Caco-2 (cell line): ENCODE data around the gene ANKLE1. TPM values are rescaled to one million over a fixed set of nuclear protein-coding genes. Genes with fewer than 3 reads are reported as not detected.

Experiments used
- BruUV-seq: library from RNA; stranded (reverse); fragments of 400-500 nt; replicated peaks from 2 replicates; lab custom pipeline; 2021; lab: Mats Ljungman, UMichigan
- CTCF ChIA-PET: fragments of 300-600 bp; sonication (Branson Sonifier 250); formaldehyde crosslinking; loops from one replicate; lab custom pipeline; 2022; ENCODE audit warnings: antibody characterized with exemption; lab: Charles Lee
- POLR2A ChIA-PET: fragments of 300-600 bp; sonication (Branson Sonifier 250); formaldehyde crosslinking; loops from one replicate; lab custom pipeline; 2022; ENCODE audit warnings: antibody characterized with exemption; lab: Charles Lee
- DNase-seq, 2 experiments: peaks; one replicate each; pipeline versions ENCODE4 v3.0.0 to v3.0.0-alpha.2; 2020 to 2022
- H3K27me3 ChIP-seq: replicated peaks from 2 replicates; pipeline ENCODE4 v1.6.0; 2011; ENCODE audit warnings: low read length; ENCODE audit not compliant: control insufficient read depth, insufficient read depth
- H3K36me3 ChIP-seq: 2 replicates; pipeline ENCODE4 v1.5.1; 2011; ENCODE audit warnings: low read length; ENCODE audit not compliant: control insufficient read depth, insufficient read depth
- H3K4me1 ChIP-seq: fragments of 250-450 bp; sonication (Bioruptor Pico); 2 replicates; pipeline ENCODE4 v1.5.1; 2020; ENCODE audit warnings: mild to moderate bottlenecking
- H3K4me3 ChIP-seq: 2 replicates; pipeline ENCODE4 v1.5.1; 2011; ENCODE audit warnings: low read depth, mild to moderate bottlenecking, control low read depth, low read length
- H3K9me3 ChIP-seq: fragments of 250-450 bp; sonication (Bioruptor Pico); 2 replicates; pipeline ENCODE4 v1.5.1; 2020; ENCODE audit warnings: mild to moderate bottlenecking, moderate library complexity
- H3K27ac Mint-ChIP-seq: one replicate; pipeline ENCODE4 v1.8.0; 2022; ENCODE audit warnings: mixed read lengths; ENCODE audit not compliant: unreplicated experiment
- H3K27me3 Mint-ChIP-seq: one replicate; pipeline ENCODE4 v1.8.0; 2022; ENCODE audit warnings: mixed read lengths; ENCODE audit not compliant: insufficient read depth, unreplicated experiment
- H3K36me3 Mint-ChIP-seq: one replicate; pipeline ENCODE4 v1.8.0; 2022; ENCODE audit warnings: mild to moderate bottlenecking, mixed read lengths; ENCODE audit not compliant: insufficient read depth, unreplicated experiment
- H3K4me1 Mint-ChIP-seq: one replicate; pipeline ENCODE4 v1.8.0; 2022; ENCODE audit warnings: low read depth, mixed read lengths; ENCODE audit not compliant: unreplicated experiment
- H3K4me3 Mint-ChIP-seq: one replicate; pipeline ENCODE4 v1.8.0; 2022; ENCODE audit warnings: mild to moderate bottlenecking, moderate library complexity, mixed read lengths; ENCODE audit not compliant: unreplicated experiment
- H3K9me3 Mint-ChIP-seq: one replicate; pipeline ENCODE4 v1.8.0; 2022; ENCODE audit warnings: mixed read lengths; ENCODE audit not compliant: unreplicated experiment
- intact Hi-C: fragments of 100-400 bp; cut with micrococcal nuclease; formaldehyde crosslinking; loops from one replicate; pipeline ENCODE4 v1.10.0; 2022; ENCODE audit not compliant: unreplicated experiment
- total RNA-seq: library from RNA; stranded (reverse); gene quantifications from 2 replicates; pipeline ENCODE4 v1.2.3, GENCODE V29; 2022
- TF ChIP-seq, protein P1 (sequence below), 2 experiments: fragments of 200-600 bp in 1 of 2; IDR thresholded peaks; 1 replicate in 1 of 2; 2 replicates in 1 of 2; pipeline versions ENCODE4 v1.5.1 to v1.8.0; 2011 to 2022; ENCODE audit warnings: antibody characterized with exemption in 1 of 2, control low read depth in 1 of 2, inconsistent platforms in 1 of 2, low read depth in 1 of 2, low read length in 1 of 2, mild to moderate bottlenecking in 1 of 2, moderate library complexity in 1 of 2; ENCODE audit not compliant: insufficient read depth in 1 of 2, severe bottlenecking in 1 of 2, unreplicated experiment in 1 of 2

Gene ANKLE1
- total RNA-seq, 1 experiment from 2014 or later: 14.3 TPM

DNA sequence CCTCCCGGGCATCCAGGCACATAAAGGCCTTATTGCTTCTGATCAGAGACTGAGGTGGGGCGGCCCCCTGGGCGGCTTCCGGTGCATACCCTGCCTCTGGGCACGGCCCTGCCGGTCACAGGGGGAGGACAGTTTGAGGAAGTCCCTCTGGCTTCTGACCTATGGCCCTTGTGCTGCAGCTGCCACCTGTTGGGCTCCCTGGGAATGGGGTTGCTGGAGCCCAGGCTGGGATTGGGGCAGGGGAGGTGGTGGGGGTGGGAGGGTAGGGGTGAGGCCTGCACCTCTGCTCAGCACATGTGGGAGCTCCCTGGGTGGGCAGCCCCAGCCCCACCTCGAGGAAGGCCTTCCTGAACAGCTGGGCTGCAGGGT, 42.2 kb downstream of the ANKLE1 start:
- Histone ChIP-seq H3K4me3 (no peak overlapping the region), H3K9me3 (no peaks in the 10 kb centered on the region), H3K36me3 (no peaks in the 10 kb centered on the region; the same call in 1 of the 2 replicates), H3K27me3 (no peaks in the 10 kb centered on the region), H3K4me1 (peaks cover 12% of the 10 kb centered on the region)
- H3K9me3 Mint-ChIP-seq: no peaks in the 10 kb centered on the region
- no TSS peak for BruUV-seq
- H3K4me3 Mint-ChIP-seq: no peak overlapping the region
- TF ChIP-seq, protein P1, sequence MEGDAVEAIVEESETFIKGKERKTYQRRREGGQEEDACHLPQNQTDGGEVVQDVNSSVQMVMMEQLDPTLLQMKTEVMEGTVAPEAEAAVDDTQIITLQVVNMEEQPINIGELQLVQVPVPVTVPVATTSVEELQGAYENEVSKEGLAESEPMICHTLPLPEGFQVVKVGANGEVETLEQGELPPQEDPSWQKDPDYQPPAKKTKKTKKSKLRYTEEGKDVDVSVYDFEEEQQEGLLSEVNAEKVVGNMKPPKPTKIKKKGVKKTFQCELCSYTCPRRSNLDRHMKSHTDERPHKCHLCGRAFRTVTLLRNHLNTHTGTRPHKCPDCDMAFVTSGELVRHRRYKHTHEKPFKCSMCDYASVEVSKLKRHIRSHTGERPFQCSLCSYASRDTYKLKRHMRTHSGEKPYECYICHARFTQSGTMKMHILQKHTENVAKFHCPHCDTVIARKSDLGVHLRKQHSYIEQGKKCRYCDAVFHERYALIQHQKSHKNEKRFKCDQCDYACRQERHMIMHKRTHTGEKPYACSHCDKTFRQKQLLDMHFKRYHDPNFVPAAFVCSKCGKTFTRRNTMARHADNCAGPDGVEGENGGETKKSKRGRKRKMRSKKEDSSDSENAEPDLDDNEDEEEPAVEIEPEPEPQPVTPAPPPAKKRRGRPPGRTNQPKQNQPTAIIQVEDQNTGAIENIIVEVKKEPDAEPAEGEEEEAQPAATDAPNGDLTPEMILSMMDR (IDR thresholded peaks at IDR 0.05; ENCODE audit: insufficient read depth in 1 of 2, low read depth in 1 of 2, low read length in 1 of 2, severe bottlenecking in 1 of 2, unreplicated experiment in 1 of 2): no peak
- no peaks in the 10 kb centered on the region for H3K4me1 Mint-ChIP-seq
- DNase-seq: no peak
- peaks cover 39% of the 10 kb centered on the region for H3K36me3 Mint-ChIP-seq
- ChIA-PET CTCF (no interaction called here), POLR2A (no interaction called here)
- no peaks in the 10 kb centered on the region for H3K27me3 Mint-ChIP-seq
- intact Hi-C loops: no loop called here
- no peak overlapping the region for H3K27ac Mint-ChIP-seq

DNA sequence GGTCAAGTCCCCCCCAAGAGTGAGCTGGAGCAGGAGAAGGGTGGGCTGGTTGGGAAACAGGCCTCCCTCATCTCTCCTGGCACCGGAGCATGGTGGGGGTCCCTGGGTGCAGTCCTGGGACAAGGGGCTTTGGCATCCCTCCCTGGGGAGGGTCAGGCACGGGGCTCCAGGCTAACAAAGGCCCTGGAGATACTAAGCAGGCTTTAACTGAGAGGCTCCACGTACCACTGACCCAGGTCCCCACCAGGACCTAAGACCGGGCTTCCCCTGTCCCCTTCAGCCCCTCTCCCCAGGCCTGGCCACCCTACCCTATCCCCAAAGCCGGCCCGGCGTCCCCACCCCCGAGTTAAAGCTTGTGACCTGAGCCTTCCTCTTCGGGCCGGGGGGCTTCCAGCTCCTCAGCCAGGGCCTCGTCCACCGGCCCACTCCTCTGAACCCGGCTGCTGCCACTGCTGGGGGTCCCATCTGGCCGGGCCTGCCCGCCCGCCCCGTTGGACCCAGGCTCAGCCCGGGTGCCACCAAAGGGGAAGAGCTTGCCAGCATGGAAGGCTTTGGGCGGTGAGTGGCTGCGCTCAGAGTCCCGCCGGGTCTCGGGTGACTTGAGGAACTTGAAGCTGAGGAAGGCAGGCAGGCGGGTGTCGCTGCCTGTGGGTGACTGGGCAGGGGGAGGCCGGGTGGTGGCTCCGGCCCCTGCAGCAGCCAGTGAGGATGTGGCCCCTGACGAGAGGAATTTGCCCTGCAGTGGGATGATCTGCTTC, 42.8 kb downstream of the ANKLE1 start:
- Histone ChIP-seq H3K4me3 (no peak overlapping the region), H3K9me3 (no peaks in the 10 kb centered on the region), H3K27me3 (no peaks in the 10 kb centered on the region), H3K4me1 (peaks cover 17% of the 10 kb centered on the region), H3K36me3 (no peaks in the 10 kb centered on the region; the same call in 1 of the 2 replicates)
- Mint-ChIP-seq H3K4me3 (no peak overlapping the region), H3K9me3 (no peaks in the 10 kb centered on the region), H3K36me3 (peaks cover 39% of the 10 kb centered on the region), H3K27me3 (no peaks in the 10 kb centered on the region), H3K27ac (no peak overlapping the region), H3K4me1 (no peaks in the 10 kb centered on the region)
- intact Hi-C loops: loop anchor here (5.0 kb wide), 1 partner anchor 32 kb away; no protein-coding TSS in a partner anchor
- TSS peak; percentile 15 for BruUV-seq
- TF ChIP-seq, protein P1 (IDR thresholded peaks at IDR 0.05; ENCODE audit: insufficient read depth in 1 of 2, low read depth in 1 of 2, low read length in 1 of 2, severe bottlenecking in 1 of 2, unreplicated experiment in 1 of 2): no peak
- ChIA-PET POLR2A (interaction anchor here (0.6 kb wide), 1 partner anchor 968 kb away, joined by 5 read pairs; no protein-coding TSS in a partner anchor), CTCF (no interaction called here)
- no peak for DNase-seq

DNA sequence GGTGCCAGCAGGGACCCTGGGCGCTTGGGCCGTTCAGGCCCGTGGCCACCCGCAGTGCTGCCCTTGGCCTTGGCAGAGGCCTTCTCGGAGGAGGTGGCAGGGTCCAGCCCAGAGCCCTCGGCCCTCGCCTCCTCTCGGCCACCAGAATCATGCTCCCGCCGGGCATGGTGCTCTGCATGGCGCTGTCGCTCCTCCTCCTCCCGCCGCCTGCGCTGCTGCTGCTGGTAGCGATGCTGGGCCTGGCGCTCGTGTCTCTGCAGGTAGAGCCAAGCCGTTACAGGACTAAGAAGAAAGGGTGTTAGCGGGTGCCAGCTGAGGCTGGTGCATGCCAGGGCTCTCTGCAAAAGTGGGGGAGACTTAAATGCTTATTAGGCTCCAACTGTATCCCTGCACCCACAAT, 43.4 kb downstream of the ANKLE1 start:
- CTCF ChIA-PET: interaction anchor here (1.1 kb wide), 1 partner anchor 33 kb away, joined by 3 read pairs; no protein-coding TSS in a partner anchor
- no peak overlapping the region for H3K27ac Mint-ChIP-seq

More for the DNA sequence above, 43.4 kb downstream of the ANKLE1 start:
- H3K4me1 ChIP-seq: peaks cover 20% of the 10 kb centered on the region
- intact Hi-C loops: loop anchor here (5.0 kb wide), 1 partner anchor 33 kb away; no protein-coding TSS in a partner anchor
- no peak overlapping the region for H3K4me3 ChIP-seq
- POLR2A ChIA-PET: interaction anchor here (0.6 kb wide), 1 partner anchor 968 kb away, joined by 5 read pairs; no protein-coding TSS in a partner anchor
- H3K9me3 Mint-ChIP-seq: no peaks in the 10 kb centered on the region
- H3K4me3 Mint-ChIP-seq: no peak overlapping the region
- no peaks in the 10 kb centered on the region; the same call in 1 of the 2 replicates for H3K36me3 ChIP-seq
- H3K36me3 Mint-ChIP-seq: peaks cover 36% of the 10 kb centered on the region
- DNase-seq: no peak
- H3K27me3 ChIP-seq: no peaks in the 10 kb centered on the region
- no peaks in the 10 kb centered on the region for H3K9me3 ChIP-seq
- BruUV-seq: no TSS peak
- TF ChIP-seq, protein P1 (IDR thresholded peaks at IDR 0.05; ENCODE audit: insufficient read depth in 1 of 2, low read depth in 1 of 2, low read length in 1 of 2, severe bottlenecking in 1 of 2, unreplicated experiment in 1 of 2): no peak
- H3K27me3 Mint-ChIP-seq: no peaks in the 10 kb centered on the region
- H3K4me1 Mint-ChIP-seq: no peaks in the 10 kb centered on the region
